Adipose tissue (tissue), 3 donors: ENCODE results near the gene PIK3CG. TPM values are rescaled to one million over a fixed set of nuclear protein-coding genes. Genes with fewer than 3 reads are reported as not detected.
"Not testable (repeated sequence)": the region's sequence is repeated elsewhere in the genome, so short reads cannot be mapped to it uniquely, and the experiment has no call there.

Source experiments
- H3K27ac ChIP-seq: one replicate; pipeline ENCODE4 v1.5.1; 2013; ENCODE audit warnings: low read depth, low read length
- WGBS, 3 donors: extraction: QIAGEN DNeasy Blood & Tissue Kit; methylation state at CpG; one replicate each; pipeline ENCODE4 v1.1.7; 2013; 5-methylcytosine and 5-hydroxymethylcytosine counted together
- polyA plus RNA-seq, 3 donors: library from polyadenylated mRNA; stranded (reverse); fragments of 200-250 nt; gene quantifications; one replicate each; pipeline ENCODE4 v1.2.3, GENCODE V29; 2013
- donor health status: healthy with polysubstance abuse.
- donor health status: Bipolar disorder and iron deficiency.
- donor health status: healthy.

PIK3CG gene
- polyA plus RNA-seq, 3 donors: 0.16 to 1.2 (median 0.79) TPM

GRCh38 chr7:106915407-106915806 lies 50.3 kb downstream of the PIK3CG start:
- 71 to 94% (median 73%) methylated on average over 2 of the region's 2 CpGs for WGBS, 3 donors

GRCh38 chr7:106915873-106916272 lies 50.8 kb downstream of the PIK3CG start:
- WGBS, 3 donors: 78 to 93% (median 89%) methylated on average over 4 of the region's 4 CpGs
- no peak overlapping the region for H3K27ac ChIP-seq

More at GRCh38 chr7:106915407-106915806, 50.3 kb downstream of the PIK3CG start:
- H3K27ac ChIP-seq: no peak overlapping the region

GRCh38 chr7:106916679-106917078 lies 51.6 kb downstream of the PIK3CG start:
- 70 to 78% (median 77%) methylated on average over 1 of the region's 1 CpG for WGBS, 3 donors
- H3K27ac ChIP-seq: no peak overlapping the region

- no peak overlapping the region for H3K27ac ChIP-seq
- WGBS, 3 donors: 57 to 91% (median 87%) methylated on average over 3 of the region's 3 CpGs
Measured at GRCh38 chr7:106918991-106919390, 53.9 kb downstream of the PIK3CG start.

- 70 to 92% (median 81%) methylated on average over 2 of the region's 2 CpGs for WGBS, 3 donors
Measured at GRCh38 chr7:106924468-106924867, 59.4 kb downstream of the PIK3CG start.

GRCh38 chr7:106926892-106927291 lies 61.8 kb downstream of the PIK3CG start:
- H3K27ac ChIP-seq: no peak overlapping the region
- WGBS, 3 donors: 84 to 90% (median 90%) methylated on average over 4 of the region's 4 CpGs

More at GRCh38 chr7:106924468-106924867, 59.4 kb downstream of the PIK3CG start:
- H3K27ac ChIP-seq: not testable (repeated sequence)

GRCh38 chr7:106927536-106927935 lies 62.5 kb downstream of the PIK3CG start:
- WGBS, 3 donors: 34 to 49% (median 42%) methylated on average over 2 of the region's 2 CpGs
- no peak overlapping the region for H3K27ac ChIP-seq

GRCh38 chr7:106929616-106930015 lies 64.5 kb downstream of the PIK3CG start:
- not testable (repeated sequence) for H3K27ac ChIP-seq
- WGBS, 3 donors: 84 to 95% (median 88%) methylated on average over 2 of the region's 2 CpGs

- H3K27ac ChIP-seq: no peak overlapping the region
- WGBS, 3 donors: 89 to 97% (median 94%) methylated on average over 6 of the region's 6 CpGs
Measured at GRCh38 chr7:106936236-106936635, 71.2 kb downstream of the PIK3CG start.

GRCh38 chr7:106938122-106938521 lies 73.0 kb downstream of the PIK3CG start:
- not testable (repeated sequence) for H3K27ac ChIP-seq
- WGBS, 3 donors: 83 to 87% (median 85%) methylated on average over 7 of the region's 7 CpGs

GRCh38 chr7:106938803-106939202 lies 73.7 kb downstream of the PIK3CG start:
- WGBS, 3 donors: 89 to 94% (median 93%) methylated on average over 5 of the region's 5 CpGs
- no peak overlapping the region for H3K27ac ChIP-seq

- no peak overlapping the region for H3K27ac ChIP-seq
- WGBS, 3 donors: 77 to 83% (median 81%) methylated on average over 9 of the region's 9 CpGs
Measured at GRCh38 chr7:106944035-106944665, 79.1 kb downstream of the PIK3CG start.

GRCh38 chr7:106947244-106947728 lies 82.2 kb downstream of the PIK3CG start:
- no peak overlapping the region for H3K27ac ChIP-seq
- WGBS, 3 donors: 7 to 14% (median 7%) methylated on average over 1 of the region's 1 CpG

GRCh38 chr7:106952001-106952657 lies 87.0 kb downstream of the PIK3CG start:
- no peak overlapping the region for H3K27ac ChIP-seq

GRCh38 chr7:106952658-106953231 lies 87.7 kb downstream of the PIK3CG start:
- no peak overlapping the region for H3K27ac ChIP-seq
- WGBS, 3 donors: 26 to 47% (median 29%) methylated on average over 5 of the region's 5 CpGs

More at GRCh38 chr7:106952001-106952657, 87.0 kb downstream of the PIK3CG start:
- WGBS, 3 donors: 73 to 79% (median 74%) methylated on average over 7 of the region's 7 CpGs

GRCh38 chr7:106954840-106955239 lies 89.8 kb downstream of the PIK3CG start:
- H3K27ac ChIP-seq: no peak overlapping the region
- WGBS, 3 donors: 81 to 92% (median 91%) methylated on average over 2 of the region's 2 CpGs

GRCh38 chr7:106955857-106956256 lies 90.8 kb downstream of the PIK3CG start:
- H3K27ac ChIP-seq: not testable (repeated sequence)
- WGBS, 3 donors: 58 to 87% (median 76%) methylated on average over 1 of the region's 1 CpG
